Immature natural killer cell (primary cell): ENCODE results near the gene BRD1. TPM values are rescaled to one million over a fixed set of nuclear protein-coding genes. Genes with fewer than 3 reads are reported as not detected.

Experiments
- DNase-seq, 3 donors: peaks; one replicate each; pipeline ENCODE4 v3.0.0; 2022; ENCODE audit warnings: mixed read lengths in 1 of 3
- H3K27ac Mint-ChIP-seq, 6 donors: one replicate each; pipeline ENCODE4 v1.8.0; 2020; ENCODE audit warnings: mixed read lengths in 6 of 6, mild to moderate bottlenecking in 5 of 6, inconsistent platforms in 4 of 6, moderate library complexity in 3 of 6
- H3K27me3 Mint-ChIP-seq, 3 donors: one replicate each; pipeline ENCODE4 v1.8.0; 2020 to 2021; ENCODE audit warnings: low read depth in 3 of 3, mild to moderate bottlenecking in 3 of 3, mixed read lengths in 3 of 3, moderate library complexity in 3 of 3, inconsistent platforms in 1 of 3
- H3K36me3 Mint-ChIP-seq, 3 donors: one replicate each; pipeline ENCODE4 v1.8.0; 2020; ENCODE audit warnings: mixed read lengths in 3 of 3, inconsistent platforms in 2 of 3, mild to moderate bottlenecking in 2 of 3
- H3K4me1 Mint-ChIP-seq, 2 donors: one replicate each; pipeline ENCODE4 v1.8.0; 2020; ENCODE audit warnings: inconsistent platforms in 2 of 2, mild to moderate bottlenecking in 2 of 2, mixed read lengths in 2 of 2, moderate library complexity in 1 of 2
- H3K4me3 Mint-ChIP-seq, 5 donors: one replicate each; pipeline ENCODE4 v1.8.0; 2020; ENCODE audit warnings: mild to moderate bottlenecking in 5 of 5, mixed read lengths in 5 of 5, inconsistent platforms in 3 of 5, moderate library complexity in 3 of 5
- H3K9me3 Mint-ChIP-seq, 6 donors: one replicate each; pipeline ENCODE4 v1.8.0; 2020; ENCODE audit warnings: mild to moderate bottlenecking in 6 of 6, mixed read lengths in 6 of 6, inconsistent platforms in 4 of 6, moderate library complexity in 3 of 6
- polyA plus RNA-seq, 3 donors: library from polyadenylated mRNA; unstranded; fragments of 300-500 nt; fragmentation: Illumina TruSeq; gene quantifications; one replicate each; pipeline ENCODE4 v1.2.3, GENCODE V29; 2021

Gene BRD1
- polyA plus RNA-seq, 3 donors from 2014 or later: 1.5 to 4.5 (median 2.1) TPM

DNA sequence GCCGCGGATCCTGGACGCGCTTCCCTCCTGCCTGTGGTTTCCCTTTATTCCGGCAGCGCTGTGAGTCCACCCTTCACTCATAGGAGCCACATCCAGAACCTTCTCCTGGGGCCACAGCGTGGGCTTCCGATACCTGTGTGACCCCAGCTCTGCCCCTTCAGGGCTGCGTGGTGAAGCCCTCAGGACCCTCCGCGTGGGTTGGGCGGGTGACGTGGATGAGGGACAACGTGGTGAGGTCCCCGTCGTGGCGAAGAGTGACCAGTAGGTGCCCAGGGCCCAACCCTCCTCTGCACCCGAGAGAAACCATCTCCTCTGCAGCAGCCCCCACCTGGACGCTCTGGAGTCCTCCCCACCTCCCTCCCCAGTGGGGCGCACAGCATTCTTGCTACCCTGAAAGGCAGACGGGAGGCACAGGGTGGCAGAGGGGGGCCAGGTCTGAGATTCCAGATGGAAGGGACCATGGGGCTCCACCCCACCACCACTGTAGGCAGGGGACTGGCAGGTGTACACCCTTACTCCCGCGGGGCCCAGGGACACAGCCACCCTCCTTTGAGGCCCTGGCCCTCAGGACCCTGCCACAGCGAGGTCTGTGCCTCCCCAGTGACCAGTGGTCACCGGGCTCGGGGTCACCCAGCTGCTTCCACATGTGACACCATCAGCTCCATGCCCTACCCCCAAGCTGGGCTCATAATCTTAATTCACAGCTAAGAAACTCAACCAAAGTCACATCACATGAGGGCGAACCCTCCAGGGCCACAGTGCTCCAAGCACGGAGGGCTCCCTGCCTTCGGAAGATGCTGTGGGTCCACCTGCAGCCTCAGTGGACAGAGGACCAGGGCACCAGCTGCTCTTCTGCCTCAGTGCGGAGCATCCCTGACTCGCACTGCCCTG, 22.6 kb upstream of the BRD1 start:
- Mint-ChIP-seq H3K27me3 (peaks cover 18 to 29% (median 19%) of the 10 kb centered on the region in 3 donors), H3K4me1 (peaks cover 30 to 31% of the 10 kb centered on the region in 2 donors), H3K27ac (peak overlapping the region in 1 of 6 donors; percentile 25), H3K36me3 (peaks cover 0 to 3% (median 0%) of the 10 kb centered on the region in 3 donors), H3K4me3 (peak overlapping the region in 4 of 5 donors; percentile 33 to 58 (median 57)), H3K9me3 (no peaks in the 10 kb centered on the region)
- DNase-seq: no peak

DNA sequence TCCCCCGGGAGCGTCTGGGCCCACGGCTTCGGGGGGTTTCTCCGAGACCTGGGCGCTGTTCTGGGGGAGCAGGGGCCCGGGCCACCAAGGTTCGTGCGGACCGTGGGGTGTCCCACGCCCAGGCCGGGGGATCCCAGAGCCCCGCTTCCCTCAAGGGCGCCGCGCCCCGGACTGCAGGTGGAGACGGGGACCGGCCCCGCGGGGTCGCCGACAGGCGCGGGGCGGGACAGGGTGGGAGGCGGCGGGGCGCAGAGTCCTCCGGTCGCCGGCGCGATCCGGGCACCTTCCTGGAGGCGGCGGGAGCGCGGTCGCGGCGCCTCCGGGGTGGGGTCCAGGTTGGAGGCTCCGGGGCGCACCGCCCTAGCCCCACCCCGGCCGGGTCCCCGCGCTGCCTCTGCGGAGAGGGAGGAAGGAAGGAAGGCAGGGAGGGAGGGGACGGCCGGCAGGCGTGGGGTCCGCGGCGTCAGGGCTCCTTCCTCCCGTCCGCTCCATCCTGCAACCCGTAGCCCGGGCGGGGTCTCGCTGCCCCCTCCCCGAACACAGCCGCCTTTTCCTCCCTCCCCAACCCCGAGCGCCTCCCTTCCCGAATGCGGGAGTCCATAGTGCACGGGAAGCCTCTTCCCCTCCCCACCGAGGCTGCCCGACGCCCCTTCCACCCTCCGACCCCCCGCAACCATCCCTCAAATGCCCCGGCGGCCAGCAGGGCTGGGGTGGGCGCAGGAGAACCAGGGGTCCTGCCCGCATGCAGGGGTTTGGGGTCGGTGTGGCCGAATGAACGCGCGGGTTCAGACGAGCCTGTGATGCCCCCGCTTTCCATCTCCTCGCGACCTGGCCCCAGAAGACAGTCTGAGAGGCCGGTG, 21.7 kb upstream of the BRD1 start:
- peaks cover 18 to 25% (median 18%) of the 10 kb centered on the region in 3 donors for H3K27me3 Mint-ChIP-seq
- no peaks in the 10 kb centered on the region for H3K9me3 Mint-ChIP-seq
- peak overlapping the region in 4 of 5 donors; percentile 33 to 58 (median 57) for H3K4me3 Mint-ChIP-seq
- H3K4me1 Mint-ChIP-seq: peaks cover 21 to 22% of the 10 kb centered on the region in 2 donors
- DNase-seq: no peak
- peaks cover 0 to 3% (median 0%) of the 10 kb centered on the region in 3 donors for H3K36me3 Mint-ChIP-seq
- no peak overlapping the region for H3K27ac Mint-ChIP-seq

DNA sequence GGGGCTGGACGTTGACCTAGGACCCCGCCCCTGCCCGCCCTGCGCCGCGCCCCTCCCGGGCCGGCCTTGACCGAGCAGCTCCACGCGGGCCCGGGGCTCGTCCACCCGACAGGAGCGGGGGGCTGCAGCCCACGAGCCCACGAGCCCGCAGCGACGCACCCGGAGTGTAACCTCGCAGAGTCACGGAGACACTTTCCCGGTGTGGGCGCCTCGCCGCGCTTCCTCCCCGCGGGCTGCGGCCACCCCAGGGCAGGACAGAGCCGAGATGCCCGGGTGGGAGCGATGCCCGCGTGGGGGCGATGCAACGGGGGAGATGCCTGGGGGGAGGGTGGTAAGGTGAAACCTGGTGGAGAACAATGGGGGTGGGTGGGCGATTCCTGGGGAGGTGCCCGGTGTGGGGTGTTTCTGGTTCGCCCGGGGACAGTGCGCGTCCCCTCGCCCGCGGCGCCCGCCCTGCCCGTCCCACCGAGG, 21.1 kb upstream of the BRD1 start:
- H3K9me3 Mint-ChIP-seq: no peaks in the 10 kb centered on the region
- peak overlapping the region in 1 of 5 donors; percentile 18 for H3K4me3 Mint-ChIP-seq
- no peak for DNase-seq
- peaks cover 21% of the 10 kb centered on the region in 2 donors for H3K4me1 Mint-ChIP-seq
- no peak overlapping the region for H3K27ac Mint-ChIP-seq
- peaks cover 0 to 3% (median 0%) of the 10 kb centered on the region in 3 donors for H3K36me3 Mint-ChIP-seq
- peaks cover 16 to 24% (median 17%) of the 10 kb centered on the region in 3 donors for H3K27me3 Mint-ChIP-seq

DNA sequence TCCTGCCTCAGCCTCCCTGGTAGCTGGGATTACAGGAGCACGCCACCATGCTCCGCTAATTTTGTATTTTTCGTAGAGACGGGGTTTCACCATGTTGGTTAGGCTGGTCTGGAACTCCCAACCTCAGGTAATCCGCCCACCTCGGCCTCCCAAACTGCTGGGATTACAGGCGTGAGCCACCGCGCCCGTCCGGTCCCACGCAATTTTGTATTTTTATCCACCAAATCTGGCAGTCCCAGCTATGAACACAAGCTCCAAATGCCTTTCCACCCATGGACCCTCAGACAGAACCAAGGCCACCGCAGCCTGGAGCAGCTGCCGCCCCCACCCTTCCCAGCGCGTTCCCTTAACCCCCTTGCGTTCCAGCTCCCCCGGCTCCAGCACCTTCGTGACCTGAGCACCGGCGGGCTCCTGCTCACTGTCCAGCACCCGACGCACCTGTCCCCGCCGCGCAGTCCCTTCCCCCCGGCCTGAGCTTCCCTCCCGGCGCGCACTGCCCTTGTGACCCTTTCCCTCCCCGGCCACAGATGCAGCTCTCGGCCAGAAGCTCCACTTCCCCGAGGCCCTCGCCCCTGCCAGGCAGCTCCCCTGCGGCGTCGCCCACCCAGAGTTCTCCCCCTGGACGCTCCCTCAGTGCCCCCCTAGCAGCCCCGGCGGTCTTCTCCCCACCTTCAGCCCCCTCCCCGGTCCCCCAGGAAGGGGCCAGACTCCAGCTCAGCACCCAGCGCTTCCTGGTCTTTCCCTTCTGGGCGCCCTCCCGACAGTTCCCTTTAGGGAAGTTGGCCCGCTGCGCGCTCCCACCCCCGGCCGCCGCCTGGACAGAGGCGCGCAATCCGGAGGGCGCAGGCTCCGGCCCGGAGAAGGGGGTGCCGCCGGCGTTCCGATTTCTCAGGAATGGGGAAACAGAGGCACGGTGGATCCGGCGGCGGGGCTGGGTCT, 20.3 kb upstream of the BRD1 start:
- peaks cover 0 to 3% (median 0%) of the 10 kb centered on the region in 3 donors for H3K36me3 Mint-ChIP-seq
- peak overlapping the region in 1 of 6 donors; percentile 50 for H3K27ac Mint-ChIP-seq
- H3K27me3 Mint-ChIP-seq: peaks cover 16 to 27% (median 17%) of the 10 kb centered on the region in 3 donors
- H3K4me3 Mint-ChIP-seq: peak overlapping the region; percentile 15 to 57 (median 48)
- H3K9me3 Mint-ChIP-seq: no peaks in the 10 kb centered on the region
- H3K4me1 Mint-ChIP-seq: peaks cover 21% of the 10 kb centered on the region in 2 donors
- no peak for DNase-seq

DNA sequence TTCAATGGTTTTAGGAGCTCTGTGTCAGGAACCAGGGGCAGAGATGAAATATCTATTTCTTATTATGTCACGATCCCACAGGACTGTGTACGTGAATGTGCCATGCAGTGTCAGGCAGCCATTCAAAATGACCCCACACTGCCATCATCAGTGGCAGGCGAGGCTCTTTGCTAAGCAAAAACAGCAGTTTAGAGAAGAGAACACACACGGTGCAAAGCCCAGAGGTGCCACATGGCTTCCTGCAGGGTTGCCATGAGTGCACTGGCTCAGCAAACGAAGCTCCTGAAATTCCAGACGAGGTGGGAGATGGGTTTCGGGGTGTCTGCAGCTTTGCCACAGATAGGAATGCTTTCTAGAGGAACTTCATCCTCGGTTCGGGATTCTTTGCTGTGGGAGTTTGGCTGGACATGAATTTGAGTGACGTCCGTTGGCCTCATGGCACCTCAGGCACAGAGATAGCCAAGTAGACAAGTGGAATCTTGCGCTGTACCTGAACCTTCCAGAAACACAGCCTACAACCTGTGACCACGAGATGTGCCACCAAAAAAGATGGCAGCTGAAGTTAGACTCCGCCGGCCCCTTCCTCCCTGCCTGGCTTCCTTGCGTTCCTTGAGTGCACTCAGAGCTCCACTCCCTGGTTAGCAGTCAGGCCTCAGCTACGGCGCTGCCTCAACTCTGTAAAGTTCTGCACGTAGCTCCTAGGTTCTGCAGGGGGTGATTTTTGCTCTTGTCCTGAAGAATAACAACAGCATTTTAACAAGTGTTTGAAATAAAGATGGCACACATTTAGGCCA, 18.2 kb upstream of the BRD1 start:
- Mint-ChIP-seq H3K27ac (no peak overlapping the region), H3K27me3 (peaks cover 12 to 16% (median 15%) of the 10 kb centered on the region in 3 donors), H3K4me3 (no peak overlapping the region), H3K9me3 (no peaks in the 10 kb centered on the region), H3K4me1 (peaks cover 4 to 14% of the 10 kb centered on the region in 2 donors), H3K36me3 (no peaks in the 10 kb centered on the region)
- DNase-seq: no peak

DNA sequence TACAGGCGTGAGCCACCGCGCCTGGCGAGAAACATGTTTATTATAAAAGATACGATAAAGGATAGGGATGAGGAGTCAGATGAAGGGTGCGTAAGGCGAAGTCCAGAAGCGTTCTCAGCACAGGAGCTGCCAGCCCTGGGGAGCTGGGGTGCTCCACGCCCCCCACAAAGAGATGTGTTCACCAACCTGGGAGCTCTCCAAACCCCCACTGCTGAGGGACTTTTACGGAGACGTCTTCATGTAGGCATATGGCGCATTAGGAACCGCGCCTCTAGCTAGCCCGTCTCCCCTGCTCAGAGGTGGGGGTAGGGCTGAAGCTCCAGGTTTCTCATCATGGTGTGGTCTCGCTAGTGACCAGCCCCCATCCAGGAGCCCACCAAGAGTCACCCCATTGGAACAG, 17.6 kb upstream of the BRD1 start:
- Mint-ChIP-seq H3K4me1 (peaks cover 0 to 12% of the 10 kb centered on the region in 2 donors), H3K27me3 (peaks cover 7 to 15% (median 14%) of the 10 kb centered on the region in 3 donors), H3K27ac (no peak overlapping the region), H3K36me3 (no peaks in the 10 kb centered on the region), H3K4me3 (no peak overlapping the region), H3K9me3 (no peaks in the 10 kb centered on the region)
- no peak for DNase-seq

DNA sequence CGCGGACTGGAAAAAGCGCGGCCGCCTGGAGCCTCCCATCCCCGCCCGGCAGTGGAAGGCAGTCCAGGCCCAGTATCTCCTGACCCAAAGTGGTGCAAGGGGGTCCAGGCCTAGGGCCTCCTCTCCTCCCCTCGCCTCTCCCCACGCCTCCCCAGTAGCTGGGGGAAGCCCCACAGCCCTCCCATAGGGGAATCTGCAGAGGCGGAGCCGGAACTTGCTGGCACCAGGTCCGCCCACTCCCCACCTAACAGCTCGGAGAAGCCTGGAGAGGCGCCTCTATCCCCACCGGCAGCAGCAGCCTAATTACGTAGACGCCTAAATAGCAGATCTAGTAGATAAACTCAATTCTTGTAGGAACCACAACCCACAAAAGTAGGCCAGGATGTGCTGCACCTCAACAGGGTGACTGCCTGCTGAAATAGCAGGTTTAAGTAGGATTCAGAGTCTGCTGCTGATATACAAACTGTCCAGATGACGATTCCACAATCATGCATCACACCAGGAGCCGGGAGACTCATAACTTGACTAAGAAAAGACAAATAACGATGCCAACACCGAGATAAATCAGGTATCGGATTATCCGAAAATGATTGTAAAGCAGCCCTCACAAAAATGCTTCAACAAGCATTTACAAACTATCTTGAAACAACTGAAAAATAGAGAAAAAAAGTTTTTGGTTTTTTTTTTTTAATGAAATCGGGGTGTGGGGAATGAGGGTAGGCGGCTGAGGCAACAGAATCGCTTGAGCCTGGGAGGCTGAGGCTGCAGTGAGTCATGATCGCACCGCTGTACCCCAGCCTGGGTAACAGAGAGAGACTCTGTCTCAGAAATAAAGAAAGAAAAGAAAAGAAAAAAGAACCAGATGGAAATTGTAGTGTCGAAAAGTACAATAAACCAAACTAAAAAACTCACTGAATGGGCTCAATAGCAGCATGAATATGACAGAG, 11.4 kb upstream of the BRD1 start:
- DNase-seq: peak; percentile 85 to 89 (median 87)
- Mint-ChIP-seq H3K9me3 (no peaks in the 10 kb centered on the region), H3K27ac (peak overlapping the region; percentile 83 to 95 (median 92)), H3K27me3 (peaks cover 0 to 14% (median 2%) of the 10 kb centered on the region in 3 donors), H3K36me3 (no peaks in the 10 kb centered on the region), H3K4me3 (peak overlapping the region; percentile 26 to 82 (median 73)), H3K4me1 (peaks cover 21 to 22% of the 10 kb centered on the region in 2 donors)

DNA sequence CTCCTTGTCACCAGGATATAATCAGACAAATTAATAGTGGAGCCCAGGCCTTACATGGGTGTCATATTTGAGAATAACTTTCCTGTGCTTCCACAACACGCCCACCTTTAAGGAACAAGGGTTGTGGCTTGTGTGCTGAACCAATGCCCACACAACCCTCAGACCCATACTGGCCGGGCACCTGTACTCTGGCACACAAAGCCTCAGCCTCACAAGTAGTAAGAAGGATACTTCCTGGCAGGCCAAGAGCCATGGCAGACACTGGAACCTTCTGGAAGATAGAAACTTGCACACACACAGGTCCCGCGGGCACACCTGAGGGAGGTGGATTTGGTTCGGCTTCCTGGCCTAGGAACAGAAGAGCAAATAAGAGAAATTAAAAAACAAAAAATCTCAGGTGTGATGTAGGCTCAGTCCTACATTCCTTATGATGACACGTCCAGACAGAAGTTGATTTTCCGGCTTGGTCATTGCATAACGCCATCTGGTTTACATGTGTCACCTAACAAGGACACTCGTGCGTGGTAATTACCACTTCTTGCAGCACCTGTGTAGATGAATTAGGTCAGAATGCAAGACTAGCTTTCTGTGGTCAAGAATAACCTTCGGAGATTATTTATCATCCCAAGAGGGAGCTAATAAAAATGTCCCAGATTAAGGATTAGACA, 5.8 kb upstream of the BRD1 start:
- Mint-ChIP-seq H3K27me3 (peaks cover 2 to 9% (median 5%) of the 10 kb centered on the region in 3 donors), H3K9me3 (no peaks in the 10 kb centered on the region), H3K4me3 (no peak overlapping the region), H3K4me1 (peaks cover 9 to 10% of the 10 kb centered on the region in 2 donors), H3K36me3 (peaks cover 0 to 4% (median 0%) of the 10 kb centered on the region in 3 donors), H3K27ac (peak overlapping the region in 1 of 6 donors; percentile 11)
- no peak for DNase-seq

DNA sequence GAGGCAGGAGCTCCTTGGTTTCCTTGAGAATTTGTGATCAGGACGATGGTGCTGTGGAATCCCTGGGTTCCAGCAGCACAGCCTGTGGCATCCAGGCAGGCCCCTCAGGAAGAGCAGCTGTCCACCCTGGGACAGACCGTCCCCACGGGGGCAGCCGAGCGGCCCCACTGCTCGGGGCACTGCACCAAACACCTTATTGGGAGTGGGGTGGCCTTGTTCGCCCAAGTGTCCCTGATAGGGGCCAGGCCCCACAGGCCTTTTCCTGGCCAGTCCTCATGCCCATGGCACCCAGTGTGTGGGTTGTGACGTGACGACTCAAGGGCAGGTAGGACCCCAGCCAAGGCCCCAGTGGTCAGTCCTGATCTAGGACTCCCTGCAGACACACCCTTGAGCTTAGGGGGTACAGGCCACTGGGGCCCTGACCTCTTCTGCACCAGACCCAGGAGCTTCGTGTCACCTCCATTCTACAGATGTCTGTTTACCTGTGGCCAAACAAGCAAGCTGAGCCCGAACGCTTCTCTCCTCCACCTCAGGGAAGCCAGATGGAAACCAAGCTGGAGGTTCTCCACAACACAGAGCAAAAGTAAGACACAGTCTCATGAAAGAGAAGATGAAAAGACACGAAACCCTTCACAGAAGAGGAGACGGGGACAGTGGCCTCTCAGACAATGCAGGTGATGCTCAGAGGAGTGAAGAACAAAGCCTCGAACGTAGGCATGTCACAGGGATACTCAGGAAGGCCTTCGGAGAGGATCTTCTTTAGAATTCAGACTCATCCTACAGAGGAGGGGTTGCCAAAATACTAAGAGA, 1.6 kb upstream of the BRD1 start:
- peak overlapping the region in 5 of 6 donors; percentile 24 to 84 (median 60) for H3K27ac Mint-ChIP-seq

DNA sequence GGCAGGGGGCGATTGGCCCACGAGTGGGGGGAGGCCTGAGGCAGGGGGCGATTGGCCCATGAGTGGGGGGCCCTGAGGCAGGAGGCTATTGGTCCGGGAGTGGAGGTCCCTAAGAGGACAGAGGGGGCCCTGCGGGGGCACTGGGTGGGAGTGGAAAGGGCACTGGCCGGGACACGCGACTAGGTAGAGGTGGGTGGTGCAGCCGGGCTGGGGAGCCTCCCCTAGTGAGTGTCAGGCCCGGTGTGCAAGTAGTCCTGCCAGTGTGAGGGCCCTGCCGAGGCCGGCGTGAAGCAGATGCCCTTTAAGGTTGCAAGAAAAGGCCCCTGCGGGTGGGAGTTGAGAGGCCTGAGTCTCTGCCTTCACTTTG, 909 bp upstream of the BRD1 start:
- Mint-ChIP-seq H3K4me3 (peak overlapping the region in 4 of 5 donors; percentile 44 to 64 (median 56)), H3K27ac (peak overlapping the region in 5 of 6 donors; percentile 24 to 84 (median 40)), H3K4me1 (peaks cover 28 to 29% of the 10 kb centered on the region in 2 donors), H3K9me3 (no peaks in the 10 kb centered on the region), H3K27me3 (peaks cover 8 to 23% (median 10%) of the 10 kb centered on the region in 3 donors), H3K36me3 (peaks cover 6 to 10% (median 9%) of the 10 kb centered on the region in 3 donors)
- DNase-seq: no peak

More for the DNA sequence above, 1.6 kb upstream of the BRD1 start:
- H3K36me3 Mint-ChIP-seq: peaks cover 0 to 4% (median 3%) of the 10 kb centered on the region in 3 donors
- H3K4me1 Mint-ChIP-seq: peaks cover 22% of the 10 kb centered on the region in 2 donors
- peak overlapping the region in 4 of 5 donors; percentile 44 to 64 (median 56) for H3K4me3 Mint-ChIP-seq
- peaks cover 8 to 21% (median 9%) of the 10 kb centered on the region in 3 donors for H3K27me3 Mint-ChIP-seq
- DNase-seq: no peak
- no peaks in the 10 kb centered on the region for H3K9me3 Mint-ChIP-seq
